H9 (cell line): ENCODE data around the gene DNAH5. TPM values are rescaled to one million over a fixed set of nuclear protein-coding genes. Genes with fewer than 3 reads are reported as not detected.

ENCODE experiments used
- DNase-seq: peaks from one replicate; pipeline ENCODE4 v3.0.0-alpha.2; 2017
- H2AFZ ChIP-seq: one replicate; pipeline ENCODE4 v1.6.1; 2013; ENCODE audit warnings: mild to moderate bottlenecking, low read length, control low read depth, moderate library complexity
- H2AK5ac ChIP-seq: 2 replicates; pipeline ENCODE4 v1.6.1; 2013; ENCODE audit warnings: low read length, control low read depth, mixed read lengths; ENCODE audit not compliant: insufficient read length
- H2BK120ac ChIP-seq: one replicate; pipeline ENCODE4 v1.6.1; 2013; ENCODE audit warnings: low read depth, mild to moderate bottlenecking, low read length, control low read depth, inconsistent platforms; ENCODE audit not compliant: poor library complexity, severe bottlenecking
- H2BK12ac ChIP-seq: 2 replicates; pipeline ENCODE4 v1.6.1; 2013; ENCODE audit warnings: low read length, control low read depth, mixed read lengths, low read depth; ENCODE audit not compliant: insufficient read length
- H2BK15ac ChIP-seq: 2 replicates; pipeline ENCODE4 v1.6.1; 2013; ENCODE audit warnings: low read depth, low read length, control low read depth
- H2BK20ac ChIP-seq: one replicate; pipeline ENCODE4 v1.6.1; 2013; ENCODE audit warnings: low read depth, mild to moderate bottlenecking, low read length, control low read depth, inconsistent platforms; ENCODE audit not compliant: poor library complexity, severe bottlenecking
- H2BK5ac ChIP-seq: 2 replicates; pipeline ENCODE4 v1.6.1; 2013; ENCODE audit warnings: low read length, control low read depth, mixed read lengths; ENCODE audit not compliant: insufficient read length
- H3K14ac ChIP-seq: 2 replicates; pipeline ENCODE4 v1.6.1; 2013; ENCODE audit warnings: low read length, control low read depth; ENCODE audit not compliant: insufficient read depth
- H3K18ac ChIP-seq: 2 replicates; pipeline ENCODE4 v1.6.1; 2013; ENCODE audit warnings: low read depth, mild to moderate bottlenecking, mixed read lengths, low read length, control low read depth; ENCODE audit not compliant: insufficient read length
- H3K23ac ChIP-seq: 2 replicates; pipeline ENCODE4 v1.6.1; 2013; ENCODE audit warnings: low read length, control low read depth, mixed read lengths, low read depth; ENCODE audit not compliant: insufficient read length
- H3K23me2 ChIP-seq: 2 replicates; pipeline ENCODE4 v1.6.1; 2013; ENCODE audit warnings: low read depth, mild to moderate bottlenecking, mixed read lengths, low read length, control low read depth; ENCODE audit not compliant: insufficient read length, poor library complexity, severe bottlenecking
- H3K27ac ChIP-seq: 2 replicates; pipeline ENCODE4 v1.5.1; 2013; ENCODE audit warnings: low read length, control low read depth, mixed read lengths, low read depth; ENCODE audit not compliant: insufficient read length
- H3K27me3 ChIP-seq: 2 replicates; pipeline ENCODE4 v1.6.1; 2013; ENCODE audit warnings: low read length, control low read depth, inconsistent platforms; ENCODE audit not compliant: insufficient read depth
- H3K4ac ChIP-seq: 2 replicates; pipeline ENCODE4 v1.6.1; 2013; ENCODE audit warnings: low read depth, mild to moderate bottlenecking, control low read depth, inconsistent platforms, low read length, moderate library complexity
- H3K4me1 ChIP-seq: 2 replicates; pipeline ENCODE4 v1.6.1; 2013; ENCODE audit warnings: low read length, control low read depth, inconsistent platforms; ENCODE audit not compliant: insufficient read depth
- H3K4me2 ChIP-seq: 2 replicates; pipeline ENCODE4 v1.6.1; 2013; ENCODE audit warnings: low read length, control low read depth, mixed read lengths; ENCODE audit not compliant: insufficient read length, insufficient read depth
- H3K56ac ChIP-seq: 2 replicates; pipeline ENCODE4 v1.6.1; 2013; ENCODE audit warnings: low read depth, mild to moderate bottlenecking, mixed read lengths, low read length, control low read depth; ENCODE audit not compliant: insufficient read length
- H3K79me1 ChIP-seq: 2 replicates; pipeline ENCODE4 v1.6.1; 2013; ENCODE audit warnings: low read depth, mild to moderate bottlenecking, moderate library complexity, low read length, control low read depth, inconsistent platforms; ENCODE audit not compliant: insufficient read depth, poor library complexity, severe bottlenecking
- H3K79me2 ChIP-seq: 2 replicates; pipeline ENCODE4 v1.6.1; 2013; ENCODE audit warnings: low read length, control low read depth, inconsistent platforms; ENCODE audit not compliant: insufficient read depth
- H3K9ac ChIP-seq: 2 replicates; pipeline ENCODE4 v1.6.1; 2013; ENCODE audit warnings: low read length, control low read depth, mixed read lengths; ENCODE audit not compliant: insufficient read length; ENCODE audit errors: extremely low read depth
- H3K9me3 ChIP-seq: one replicate; pipeline ENCODE4 v1.6.1; 2013; ENCODE audit warnings: low read depth, low read length, inconsistent platforms; ENCODE audit not compliant: control insufficient read depth
- H3T11ph ChIP-seq: one replicate; pipeline ENCODE4 v1.6.1; 2013; ENCODE audit warnings: mild to moderate bottlenecking, low read length, control low read depth, inconsistent platforms
- H4K20me1 ChIP-seq: one replicate; pipeline ENCODE4 v1.6.1; 2013; ENCODE audit not compliant: control insufficient read depth, insufficient read length, insufficient read depth
- H4K5ac ChIP-seq: 2 replicates; pipeline ENCODE4 v1.6.1; 2013; ENCODE audit warnings: low read depth, mild to moderate bottlenecking, mixed read lengths, low read length, control low read depth; ENCODE audit not compliant: insufficient read length
- H4K8ac ChIP-seq: replicated peaks from 2 replicates; pipeline ENCODE4 v1.6.1; 2013; ENCODE audit warnings: low read length, control low read depth, mixed read lengths, low read depth; ENCODE audit not compliant: insufficient read length
- H4K91ac ChIP-seq: 2 replicates; pipeline ENCODE4 v1.6.1; 2013; ENCODE audit warnings: low read depth, mild to moderate bottlenecking, moderate library complexity, mixed read lengths, low read length, control low read depth; ENCODE audit not compliant: insufficient read length
- H3K27ac Mint-ChIP-seq, 3 experiments: 2 replicates in 2 of 3; 3 replicates in 1 of 3; pipeline ENCODE4 v1.8.0; 2020 to 2021; ENCODE audit warnings: mixed read lengths in 3 of 3, mild to moderate bottlenecking in 1 of 3, moderate library complexity in 1 of 3
- H3K27me3 Mint-ChIP-seq: 2 replicates; pipeline ENCODE4 v1.8.0; 2021; ENCODE audit warnings: low read depth, mild to moderate bottlenecking, moderate library complexity, mixed read lengths
- H3K36me3 Mint-ChIP-seq, 3 experiments: 2 replicates in 2 of 3; 3 replicates in 1 of 3; pipeline ENCODE4 v1.8.0; 2020 to 2021; ENCODE audit warnings: low read depth in 3 of 3, mixed read lengths in 3 of 3; ENCODE audit not compliant: insufficient read depth in 1 of 3
- H3K4me1 Mint-ChIP-seq, 2 experiments: 2 replicates each; pipeline ENCODE4 v1.8.0; 2020; ENCODE audit warnings: mixed read lengths in 2 of 2
- H3K4me3 Mint-ChIP-seq, 2 experiments: 2 replicates in 1 of 2; 3 replicates in 1 of 2; pipeline ENCODE4 v1.8.0; 2020 to 2021; ENCODE audit warnings: mild to moderate bottlenecking in 2 of 2, mixed read lengths in 2 of 2, moderate library complexity in 1 of 2
- H3K9me3 Mint-ChIP-seq, 2 experiments: 2 replicates in 1 of 2; 3 replicates in 1 of 2; pipeline ENCODE4 v1.8.0; 2020; ENCODE audit warnings: mild to moderate bottlenecking in 2 of 2, mixed read lengths in 2 of 2, moderate library complexity in 1 of 2
- WGBS: extraction: QIAGEN DNeasy Blood & Tissue Kit; methylation state at CpG from one replicate; pipeline ENCODE4 v1.1.7; 2013; ENCODE audit warnings: missing lambda C conversion rate, low lambda C conversion rate, mixed read lengths; ENCODE audit not compliant: insufficient read length; ENCODE audit errors: extremely low coverage; 5-methylcytosine and 5-hydroxymethylcytosine counted together
- total RNA-seq: library from RNA; stranded (reverse); gene quantifications from 2 replicates; pipeline ENCODE4 v1.2.1, GENCODE V29; 2021
- TF ChIP-seq, protein P1 (sequence below): fragments of 200-600 bp; sonication (generic); conservative IDR thresholded peaks from 3 replicates; pipeline ENCODE4 v1.8.0; 2021; ENCODE audit warnings: antibody characterized with exemption, mild to moderate bottlenecking

DNAH5 gene
- total RNA-seq, 1 experiment from 2014 or later = 0.50 TPM

DNA sequence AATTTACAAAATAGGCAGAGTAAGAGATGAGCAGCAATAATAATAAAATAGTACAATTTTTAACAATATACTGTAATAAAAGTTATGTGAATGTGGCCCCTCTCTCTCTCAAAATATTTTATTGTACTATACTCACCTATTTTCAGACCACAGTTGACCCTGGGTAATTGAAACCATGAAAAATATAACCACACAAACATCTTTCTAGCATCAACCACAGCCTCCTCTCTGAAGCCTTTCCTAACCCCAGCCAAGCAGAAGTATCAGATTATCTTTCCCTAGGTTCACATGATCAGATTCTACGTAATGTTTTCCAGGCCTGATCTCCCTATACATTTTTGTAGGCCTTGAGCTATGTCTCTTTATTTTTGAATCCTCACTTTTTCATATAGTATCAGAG is 35.2 kb downstream of the DNAH5 start:
- H2BK5ac ChIP-seq = no peak overlapping the region
- H2BK20ac ChIP-seq = no peak overlapping the region
- Mint-ChIP-seq H3K27ac (no peak overlapping the region), H3K27me3 (no peaks in the 10 kb centered on the region), H3K4me3 (no peak overlapping the region), H3K36me3 (no peaks in the 10 kb centered on the region), H3K4me1 (peaks cover 7 to 8% of the 10 kb centered on the region in 2 experiments), H3K9me3 (no peaks in the 10 kb centered on the region)
- H2AK5ac ChIP-seq = no peak overlapping the region
- WGBS = no CpG with 5 or more reads among the region's 1 CpG
- no peaks in the 10 kb centered on the region for H3K79me2 ChIP-seq
- H3K23ac ChIP-seq = no peak overlapping the region
- H3K14ac ChIP-seq = no peak overlapping the region
- H3K23me2 ChIP-seq = no peaks in the 10 kb centered on the region
- H4K91ac ChIP-seq = no peak overlapping the region
- H3K27ac ChIP-seq = no peak overlapping the region
- no peak overlapping the region for H3K4me2 ChIP-seq
- no peaks in the 10 kb centered on the region for H3K27me3 ChIP-seq
- no peak overlapping the region for H4K8ac ChIP-seq
- no peak overlapping the region for H2BK15ac ChIP-seq
- H3K18ac ChIP-seq = no peak overlapping the region
- H3K4ac ChIP-seq = no peak overlapping the region
- H4K20me1 ChIP-seq = no peaks in the 10 kb centered on the region
- H3T11ph ChIP-seq = no peak overlapping the region
- TF ChIP-seq, protein P1, sequence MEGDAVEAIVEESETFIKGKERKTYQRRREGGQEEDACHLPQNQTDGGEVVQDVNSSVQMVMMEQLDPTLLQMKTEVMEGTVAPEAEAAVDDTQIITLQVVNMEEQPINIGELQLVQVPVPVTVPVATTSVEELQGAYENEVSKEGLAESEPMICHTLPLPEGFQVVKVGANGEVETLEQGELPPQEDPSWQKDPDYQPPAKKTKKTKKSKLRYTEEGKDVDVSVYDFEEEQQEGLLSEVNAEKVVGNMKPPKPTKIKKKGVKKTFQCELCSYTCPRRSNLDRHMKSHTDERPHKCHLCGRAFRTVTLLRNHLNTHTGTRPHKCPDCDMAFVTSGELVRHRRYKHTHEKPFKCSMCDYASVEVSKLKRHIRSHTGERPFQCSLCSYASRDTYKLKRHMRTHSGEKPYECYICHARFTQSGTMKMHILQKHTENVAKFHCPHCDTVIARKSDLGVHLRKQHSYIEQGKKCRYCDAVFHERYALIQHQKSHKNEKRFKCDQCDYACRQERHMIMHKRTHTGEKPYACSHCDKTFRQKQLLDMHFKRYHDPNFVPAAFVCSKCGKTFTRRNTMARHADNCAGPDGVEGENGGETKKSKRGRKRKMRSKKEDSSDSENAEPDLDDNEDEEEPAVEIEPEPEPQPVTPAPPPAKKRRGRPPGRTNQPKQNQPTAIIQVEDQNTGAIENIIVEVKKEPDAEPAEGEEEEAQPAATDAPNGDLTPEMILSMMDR = no peak
- no peak overlapping the region for H2AFZ ChIP-seq
- no peak overlapping the region for H3K56ac ChIP-seq
- H2BK12ac ChIP-seq = no peak overlapping the region
- H3K4me1 ChIP-seq = peaks cover 3% of the 10 kb centered on the region; the same call in 1 of the 2 replicates
- no peak for DNase-seq
- no peak overlapping the region for H2BK120ac ChIP-seq
- H3K79me1 ChIP-seq = no peaks in the 10 kb centered on the region
- H3K9ac ChIP-seq = no peak overlapping the region
- no peaks in the 10 kb centered on the region for H3K9me3 ChIP-seq
- no peak overlapping the region for H4K5ac ChIP-seq
